ENCODE data around the gene RAPGEF4.

- TF ChIP-seq CTCF (IDR thresholded peaks at IDR 0.05 in 4 of 5, conservative IDR thresholded peaks at IDR 0.05 in 1 of 5) (no peak), POLR2A (IDR thresholded peaks at IDR 0.05) (no peak)
These were observed 240.5 kb downstream of the RAPGEF4 start for GRCh38 chr2:172976116-172976515.
